Common myeloid progenitor, CD34-positive (primary cell): ENCODE measurements around the gene SIRPB1. TPM values are rescaled to one million over a fixed set of nuclear protein-coding genes. Genes with fewer than 3 reads are reported as not detected.

Experiments
- CTCF ChIA-PET: fragments of 350-600 bp; sonication (Branson Sonifier 250); formaldehyde crosslinking; loops from one replicate; lab custom pipeline; 2021; ENCODE audit warnings: antibody characterized with exemption; lab: Charles Lee
- POLR2A ChIA-PET: fragments of 350-600 bp; sonication (Branson Sonifier 250); formaldehyde crosslinking; loops from one replicate; lab custom pipeline; 2021; ENCODE audit warnings: antibody characterized with exemption; lab: Charles Lee
- DNase-seq, 3 donors: peaks; one replicate each; pipeline versions ENCODE4 v3.0.0 to v3.0.0-alpha.2; 2013
- H3K27ac ChIP-seq, 2 experiments: 1 replicate in 1 of 2; 2 replicates in 1 of 2; pipeline ENCODE4 v1.7.0; 2013; ENCODE audit warnings: inconsistent platforms in 2 of 2, low read length in 2 of 2, mild to moderate bottlenecking in 2 of 2, low read depth in 1 of 2, moderate library complexity in 1 of 2; ENCODE audit not compliant: severe bottlenecking in 2 of 2, insufficient read depth in 1 of 2, poor library complexity in 1 of 2
- H3K27me3 ChIP-seq, 5 experiments: replicated peaks in 2 of 5; 1 replicate in 3 of 5; 2 replicates in 2 of 5; pipeline versions ENCODE4 v1.6.1 to v1.7.0; 2013; ENCODE audit warnings: low read length in 4 of 5, mild to moderate bottlenecking in 2 of 5, moderate library complexity in 2 of 5, inconsistent platforms in 1 of 5; ENCODE audit not compliant: insufficient read depth in 5 of 5, control insufficient read depth in 4 of 5
- H3K36me3 ChIP-seq, 4 experiments: 1 replicate in 2 of 4; 2 replicates in 2 of 4; pipeline versions ENCODE4 v1.6.1 to v1.7.0; 2013; ENCODE audit warnings: low read length in 3 of 4, control low read depth in 1 of 4, mild to moderate bottlenecking in 1 of 4; ENCODE audit not compliant: control insufficient read depth in 4 of 4, insufficient read depth in 4 of 4
- H3K4me1 ChIP-seq, 4 experiments: 1 replicate in 3 of 4; 2 replicates in 1 of 4; pipeline versions ENCODE4 v1.6.1 to v1.7.1; 2013; ENCODE audit warnings: low read length in 3 of 4, mild to moderate bottlenecking in 3 of 4, control low read depth in 1 of 4, inconsistent platforms in 1 of 4, moderate library complexity in 1 of 4; ENCODE audit not compliant: control insufficient read depth in 4 of 4, insufficient read depth in 4 of 4; ENCODE audit errors: control extremely low read depth in 1 of 4
- H3K4me3 ChIP-seq, 7 experiments: 1 replicate in 4 of 7; 2 replicates in 3 of 7; pipeline versions ENCODE4 v1.5.1 to v1.7.0; 2013; ENCODE audit warnings: mild to moderate bottlenecking in 7 of 7, low read length in 6 of 7, moderate library complexity in 6 of 7, inconsistent platforms in 2 of 7, low read depth in 2 of 7, control low read depth in 1 of 7; ENCODE audit not compliant: insufficient read depth in 4 of 7, control insufficient read depth in 1 of 7; ENCODE audit errors: extremely low read depth in 1 of 7
- H3K9me3 ChIP-seq, 5 experiments: 1 replicate in 4 of 5; 2 replicates in 1 of 5; pipeline versions ENCODE4 v1.6.1 to v1.7.1; 2013; ENCODE audit warnings: low read length in 4 of 5, mild to moderate bottlenecking in 2 of 5, inconsistent platforms in 1 of 5, low read depth in 1 of 5, moderate library complexity in 1 of 5; ENCODE audit not compliant: control insufficient read depth in 4 of 5, insufficient read depth in 2 of 5; ENCODE audit errors: control extremely low read depth in 1 of 5
- WGBS: methylation state at CpG from one replicate; pipeline ENCODE4 v1.1.5; 2013; ENCODE audit not compliant: insufficient coverage; 5-methylcytosine and 5-hydroxymethylcytosine counted together
- polyA plus RNA-seq: library from polyadenylated mRNA; unstranded; fragments of 120-200 nt; gene quantifications from one replicate; pipeline ENCODE4 v1.2.1, GENCODE V29; 2013

SIRPB1 gene
- 1.6 TPM for polyA plus RNA-seq

DNA sequence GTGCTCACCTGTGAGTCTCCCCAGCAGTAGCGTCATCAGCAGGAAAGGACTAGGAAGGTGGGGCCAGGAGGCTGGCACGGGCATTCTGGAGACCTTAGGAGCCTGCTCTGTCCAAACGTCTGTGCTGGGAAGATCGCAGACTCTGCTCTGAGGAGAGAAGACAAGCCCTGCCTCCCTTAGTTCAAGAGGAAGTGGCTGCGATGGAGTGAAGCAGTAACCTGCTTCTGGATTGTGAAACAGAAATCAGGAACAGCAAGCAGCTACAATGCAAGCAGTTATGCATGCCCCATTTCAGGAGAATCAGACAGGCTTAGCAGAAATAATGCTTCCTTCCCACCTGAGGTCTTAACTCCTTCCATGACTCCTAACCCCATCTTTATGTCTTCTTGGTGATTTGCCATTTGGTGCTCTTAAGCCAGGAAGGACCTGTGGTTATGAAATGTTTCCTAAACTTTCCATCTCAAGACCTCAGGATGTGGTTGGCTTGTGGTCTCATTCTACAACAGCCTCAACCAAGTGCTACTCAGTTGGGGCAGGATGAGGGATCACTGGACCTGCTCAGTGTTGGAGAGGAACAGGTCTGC, at the start of gene SIRPB1:
SIRPB1 (minus strand) TSS at position 149 of the 584 bp plus-strand sequence; CDS start at position 84, 65 bp downstream.
- Histone ChIP-seq H3K9me3 (peaks cover 1 to 13% (median 9%) of the 10 kb centered on the region in 5 experiments), H3K4me1 (peaks cover 12 to 41% (median 19%) of the 10 kb centered on the region in 4 experiments), H3K27ac (no peak within 1 kb of the TSS), H3K36me3 (no peaks in the 10 kb centered on the region), H3K27me3 (peaks cover 0 to 74% (median 18%) of the 10 kb centered on the region in 5 experiments), H3K4me3 (peak within 1 kb of the TSS in 2 of 7 experiments; percentile 34 to 61)
- CTCF ChIA-PET: interaction anchor here (0.7 to 0.8 kb wide), 2 partner anchors 49 to 50 kb away, joined by 3 read pairs; no protein-coding TSS in a partner anchor
- DNase-seq: peak; percentile 71 to 81 (median 80)
- POLR2A ChIA-PET: no interaction called here
- 13% methylated on average over 5 of the region's 5 CpGs for WGBS

DNA sequence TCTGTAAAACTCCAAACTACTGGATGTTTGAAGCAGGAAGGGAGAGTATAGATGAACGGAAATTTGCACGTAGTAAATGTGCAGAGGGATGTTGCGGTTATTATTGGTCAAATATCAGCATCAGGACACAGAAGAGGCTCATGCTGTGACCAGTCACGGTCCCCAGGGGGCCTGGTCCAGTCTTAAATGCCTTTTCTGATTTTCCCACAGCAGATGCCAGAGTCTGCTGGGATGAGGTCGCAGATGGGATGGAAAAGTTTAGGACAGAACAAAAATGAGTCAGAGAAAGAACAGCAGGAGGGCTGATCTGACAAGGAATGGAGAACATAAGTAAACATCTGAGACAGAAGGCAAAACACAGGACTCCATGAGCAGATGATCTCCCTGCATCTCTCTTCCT, 49.5 kb upstream of the SIRPB1 start:
- ChIA-PET POLR2A (no interaction called here), CTCF (no interaction called here)
- no peak overlapping the region for H3K27ac ChIP-seq
- H3K4me1 ChIP-seq: peaks cover 0 to 8% (median 0%) of the 10 kb centered on the region in 4 experiments
- peaks cover 0 to 41% (median 4%) of the 10 kb centered on the region in 5 experiments for H3K27me3 ChIP-seq
- peaks cover 0 to 9% (median 0%) of the 10 kb centered on the region in 5 experiments for H3K9me3 ChIP-seq
- H3K36me3 ChIP-seq: no peaks in the 10 kb centered on the region
- no peak for DNase-seq
- no peak overlapping the region for H3K4me3 ChIP-seq
- 98% methylated on average over 5 of the region's 5 CpGs for WGBS

GRCh38 chr20:1667502-1668085, 47.8 kb upstream of the SIRPB1 start:
- H3K4me1 ChIP-seq: peaks cover 0 to 8% (median 1%) of the 10 kb centered on the region in 4 experiments
- H3K9me3 ChIP-seq: peaks cover 0 to 9% (median 0%) of the 10 kb centered on the region in 5 experiments
- 50% methylated on average over 1 of the region's 1 CpG for WGBS
- peaks cover 0 to 36% (median 3%) of the 10 kb centered on the region in 5 experiments for H3K27me3 ChIP-seq
- CTCF ChIA-PET: no interaction called here
- no peak overlapping the region for H3K27ac ChIP-seq
- no peak overlapping the region for H3K4me3 ChIP-seq
- POLR2A ChIA-PET: no interaction called here
- no peaks in the 10 kb centered on the region for H3K36me3 ChIP-seq
- DNase-seq: no peak

DNA sequence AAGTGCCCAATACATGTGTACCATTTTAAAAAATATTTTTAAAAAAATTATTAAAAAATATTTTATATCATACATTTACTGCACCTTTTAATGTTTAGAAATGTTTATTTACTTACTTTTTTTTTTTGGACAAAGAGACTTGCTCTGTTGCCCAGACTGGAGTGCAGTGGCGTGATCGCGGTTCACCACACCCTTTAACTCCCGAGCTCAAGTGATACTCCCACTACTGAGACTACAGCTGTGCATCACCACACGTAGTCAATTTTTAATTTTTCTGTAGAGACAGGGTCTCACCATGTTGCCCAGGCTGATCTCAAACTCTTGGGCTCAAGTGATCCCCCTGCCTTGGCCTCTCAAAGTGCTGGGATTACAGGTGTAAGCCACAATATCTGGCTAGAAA, 47.0 kb upstream of the SIRPB1 start:
- CTCF ChIA-PET: interaction anchor here (1.2 kb wide), 1 partner anchor 10 kb away, joined by 3 read pairs; no protein-coding TSS in a partner anchor
- Histone ChIP-seq H3K4me1 (peaks cover 0 to 8% (median 1%) of the 10 kb centered on the region in 4 experiments), H3K9me3 (peaks cover 0 to 7% (median 0%) of the 10 kb centered on the region in 5 experiments), H3K27ac (no peak overlapping the region), H3K36me3 (no peaks in the 10 kb centered on the region), H3K27me3 (peaks cover 0 to 29% (median 6%) of the 10 kb centered on the region in 5 experiments), H3K4me3 (no peak overlapping the region)
- 98% methylated on average over 5 of the region's 5 CpGs for WGBS
- POLR2A ChIA-PET: no interaction called here
- no peak for DNase-seq

DNA sequence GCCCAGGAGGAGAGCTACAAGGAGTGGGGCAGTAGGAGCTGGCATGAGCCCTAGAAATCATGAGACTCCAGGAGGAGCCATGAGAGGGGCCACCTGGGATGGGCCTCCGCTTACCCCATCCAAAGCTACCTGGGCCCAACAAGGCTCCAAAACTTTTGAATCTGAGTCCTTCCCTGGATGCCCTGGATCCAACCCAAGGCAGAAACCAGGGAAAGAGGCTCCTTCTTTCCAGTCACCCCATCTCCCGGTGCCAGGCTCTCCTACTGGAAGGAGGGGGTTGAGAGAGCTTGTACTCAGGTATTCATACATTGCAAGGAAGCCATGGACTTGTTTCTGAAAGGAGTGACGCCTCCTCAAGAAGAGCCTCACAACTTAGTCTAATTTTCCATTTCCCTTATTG, 45.5 kb upstream of the SIRPB1 start:
- DNase-seq: no peak
- Histone ChIP-seq H3K4me1 (peaks cover 0 to 8% (median 1%) of the 10 kb centered on the region in 4 experiments), H3K36me3 (no peaks in the 10 kb centered on the region), H3K27me3 (peaks cover 0 to 30% (median 13%) of the 10 kb centered on the region in 5 experiments), H3K27ac (no peak overlapping the region), H3K9me3 (no peaks in the 10 kb centered on the region), H3K4me3 (no peak overlapping the region)
- whole genome bisulfite sequencing: 100% methylated on average over 2 of the region's 3 CpGs
- CTCF ChIA-PET: no interaction called here
- POLR2A ChIA-PET: no interaction called here

DNA sequence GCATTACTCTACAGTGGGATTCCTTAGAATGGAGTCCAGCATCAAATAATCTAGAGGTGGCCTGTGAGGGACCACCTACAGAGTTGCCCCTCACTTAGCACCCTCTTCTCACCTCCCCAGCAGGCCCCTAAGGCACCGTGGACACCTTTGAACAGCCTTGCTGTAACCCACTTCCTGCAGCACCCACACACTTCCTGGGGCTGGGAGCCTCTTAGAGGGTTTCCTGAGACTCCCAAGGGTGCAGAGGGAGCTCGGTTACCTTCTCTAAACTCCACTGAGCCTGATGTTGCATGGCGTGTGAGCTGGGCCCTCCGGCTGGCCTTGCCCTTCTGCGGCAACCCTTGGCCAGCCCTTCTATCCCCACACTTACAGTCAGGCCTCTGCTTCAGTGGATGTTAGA, 45.1 kb upstream of the SIRPB1 start:
- no peak overlapping the region for H3K27ac ChIP-seq
- peaks cover 0 to 30% (median 13%) of the 10 kb centered on the region in 5 experiments for H3K27me3 ChIP-seq
- no peaks in the 10 kb centered on the region for H3K9me3 ChIP-seq
- POLR2A ChIA-PET: no interaction called here
- H3K4me1 ChIP-seq: peaks cover 0 to 8% (median 1%) of the 10 kb centered on the region in 4 experiments
- DNase-seq: no peak
- H3K36me3 ChIP-seq: no peaks in the 10 kb centered on the region
- CTCF ChIA-PET: no interaction called here
- no peak overlapping the region for H3K4me3 ChIP-seq
- WGBS: 0% methylated on average over 1 of the region's 5 CpGs

DNA sequence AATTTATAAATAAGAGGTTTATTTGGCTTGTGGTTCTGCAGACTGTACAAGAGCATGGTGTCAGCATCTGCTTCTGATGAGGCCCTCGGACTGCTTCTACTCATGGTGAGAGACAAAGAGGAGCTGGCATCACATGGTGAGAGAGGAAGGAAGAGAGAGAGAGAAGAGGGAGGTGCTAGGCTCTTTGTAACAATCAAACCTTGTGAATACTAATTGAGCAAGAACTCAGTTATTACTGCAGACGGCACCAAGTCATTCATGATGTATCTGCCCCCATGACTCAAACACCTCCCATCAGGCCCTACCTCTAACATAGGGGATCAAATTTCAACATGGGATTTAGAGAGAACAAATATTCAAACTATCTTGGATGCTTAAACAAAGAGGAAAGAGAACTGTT, 44.1 kb upstream of the SIRPB1 start:
- 86% methylated on average over 1 of the region's 2 CpGs for WGBS
- H3K27ac ChIP-seq: no peak overlapping the region
- peaks cover 0 to 8% (median 1%) of the 10 kb centered on the region in 4 experiments for H3K4me1 ChIP-seq
- no peak for DNase-seq
- no peaks in the 10 kb centered on the region for H3K9me3 ChIP-seq
- H3K4me3 ChIP-seq: no peak overlapping the region
- peaks cover 0 to 25% (median 13%) of the 10 kb centered on the region in 5 experiments for H3K27me3 ChIP-seq
- POLR2A ChIA-PET: no interaction called here
- no peaks in the 10 kb centered on the region for H3K36me3 ChIP-seq
- CTCF ChIA-PET: no interaction called here
